Progenitor cell of endocrine pancreas (in vitro differentiated cells): ENCODE measurements around the gene HARBI1. TPM values are rescaled to one million over a fixed set of nuclear protein-coding genes. Genes with fewer than 3 reads are reported as not detected.

ENCODE experiments used
- DNase-seq: peaks from one replicate; pipeline ENCODE4 v3.0.0; 2021; ENCODE audit warnings: low spot score; ENCODE audit not compliant: unreplicated experiment
- H3K27ac Mint-ChIP-seq: 2 replicates; pipeline ENCODE4 v1.8.0; 2021; ENCODE audit warnings: mild to moderate bottlenecking, moderate library complexity, mixed read lengths
- H3K27me3 Mint-ChIP-seq: 2 replicates; pipeline ENCODE4 v1.8.0; 2021; ENCODE audit warnings: mixed read lengths
- H3K36me3 Mint-ChIP-seq: 2 replicates; pipeline ENCODE4 v1.8.0; 2022; ENCODE audit warnings: mixed read lengths; ENCODE audit not compliant: insufficient read depth
- H3K4me1 Mint-ChIP-seq: 2 replicates; pipeline ENCODE4 v1.8.0; 2021; ENCODE audit warnings: low read depth, mixed read lengths
- H3K4me3 Mint-ChIP-seq: 2 replicates; pipeline ENCODE4 v1.8.0; 2021; ENCODE audit warnings: low read depth, mild to moderate bottlenecking, moderate library complexity, mixed read lengths
- H3K9me3 Mint-ChIP-seq: 2 replicates; pipeline ENCODE4 v1.8.0; 2021; ENCODE audit warnings: low read depth, mixed read lengths
- CTCF ChIP-seq: fragments of 200-600 bp; sonication (generic); IDR thresholded peaks from one replicate; pipeline ENCODE4 v1.5.0; 2021; ENCODE audit warnings: antibody characterized with exemption, mild to moderate bottlenecking; ENCODE audit not compliant: unreplicated experiment
- total RNA-seq: library from RNA; stranded (reverse); gene quantifications from 2 replicates; pipeline ENCODE4 v1.2.1, GENCODE V29; 2021

HARBI1 gene
- total RNA-seq, 1 donor from 2014 or later, result 9.0 TPM

- H3K4me3 Mint-ChIP-seq, result no peak overlapping the region
- no peaks in the 10 kb centered on the region for H3K9me3 Mint-ChIP-seq
- no peaks in the 10 kb centered on the region for H3K27me3 Mint-ChIP-seq
- no peaks in the 10 kb centered on the region for H3K4me1 Mint-ChIP-seq
- no peak overlapping the region for H3K27ac Mint-ChIP-seq
- no peak for TF ChIP-seq CTCF
- DNase-seq, result no peak
- peaks cover 27% of the 10 kb centered on the region for H3K36me3 Mint-ChIP-seq
These were observed 45.3 kb upstream of the HARBI1 start for GRCh38 chr11:46662366-46662765.

GRCh38 chr11:46661836-46662235, 44.8 kb upstream of the HARBI1 start:
- H3K9me3 Mint-ChIP-seq, result no peaks in the 10 kb centered on the region
- no peaks in the 10 kb centered on the region for H3K27me3 Mint-ChIP-seq
- no peak overlapping the region for H3K27ac Mint-ChIP-seq
- no peak for TF ChIP-seq CTCF
- H3K36me3 Mint-ChIP-seq, result peaks cover 24% of the 10 kb centered on the region
- H3K4me3 Mint-ChIP-seq, result no peak overlapping the region
- H3K4me1 Mint-ChIP-seq, result no peaks in the 10 kb centered on the region
- no peak for DNase-seq

GRCh38 chr11:46659908-46660307, 42.9 kb upstream of the HARBI1 start:
- Mint-ChIP-seq H3K9me3 (no peaks in the 10 kb centered on the region), H3K4me1 (no peaks in the 10 kb centered on the region), H3K36me3 (peaks cover 18% of the 10 kb centered on the region), H3K27me3 (no peaks in the 10 kb centered on the region), H3K27ac (no peak overlapping the region), H3K4me3 (no peak overlapping the region)
- no peak for DNase-seq
- TF ChIP-seq CTCF, result no peak

- Mint-ChIP-seq H3K4me1 (no peaks in the 10 kb centered on the region), H3K27ac (no peak overlapping the region), H3K9me3 (no peaks in the 10 kb centered on the region), H3K27me3 (no peaks in the 10 kb centered on the region), H3K4me3 (no peak overlapping the region), H3K36me3 (peaks cover 11% of the 10 kb centered on the region)
- TF ChIP-seq CTCF, result no peak
- no peak for DNase-seq
These were observed 41.2 kb upstream of the HARBI1 start for GRCh38 chr11:46658259-46658658.

GRCh38 chr11:46657186-46657585, 40.2 kb upstream of the HARBI1 start:
- Mint-ChIP-seq H3K27me3 (no peaks in the 10 kb centered on the region), H3K4me3 (no peak overlapping the region), H3K36me3 (peaks cover 11% of the 10 kb centered on the region), H3K27ac (no peak overlapping the region), H3K4me1 (no peaks in the 10 kb centered on the region), H3K9me3 (no peaks in the 10 kb centered on the region)
- TF ChIP-seq CTCF, result no peak
- no peak for DNase-seq
